ENCODE data around the gene RNASE3. TPM values are rescaled to one million over a fixed set of nuclear protein-coding genes. Genes with fewer than 3 reads are reported as not detected.
"Not testable (repeated sequence)": the region's sequence is repeated elsewhere in the genome, so short reads cannot be mapped to it uniquely, and the experiment has no call there.

Gene RNASE3
- total RNA-seq, result not detected

GRCh38 chr14:20891126-20891825, at the start of gene RNASE3:
Gene RNASE3, plus strand, starts transcription at chr14:20891385. Its CDS starts 302 bp downstream, at chr14:20891687.
- CTCF ChIA-PET, result not testable (repeated sequence)

GRCh38 chr14:20846560-20846959, 44.6 kb upstream of the RNASE3 start:
- no peaks in the 10 kb centered on the region for H3K36me3 Mint-ChIP-seq (ENCODE audit: low read depth)
- peaks cover 13% of the 10 kb centered on the region for H3K27me3 Mint-ChIP-seq (ENCODE audit: low read depth)
- POLR2A ChIA-PET, result interaction anchor here (0.6 kb wide), 1 partner anchor 289 kb away, joined by 3 read pairs; no protein-coding TSS in a partner anchor
- no peak overlapping the region for H3K4me3 Mint-ChIP-seq
- no peak for DNase-seq
- H3K4me1 Mint-ChIP-seq (ENCODE audit: low read depth), result no peaks in the 10 kb centered on the region
- H3K9me3 Mint-ChIP-seq (ENCODE audit: insufficient read depth), result no peaks in the 10 kb centered on the region
- ATAC-seq, result no peak
- H3K27ac Mint-ChIP-seq, result no peak overlapping the region
- CTCF ChIA-PET, result interaction anchor here (1.2 kb wide), 1 partner anchor 124 kb away, joined by 3 read pairs; no protein-coding TSS in a partner anchor

More at GRCh38 chr14:20891126-20891825, at the start of gene RNASE3:
- DNase-seq; POLR2A ChIA-PET; H3K4me3 Mint-ChIP-seq; H3K36me3 Mint-ChIP-seq (ENCODE audit: low read depth); H3K27ac Mint-ChIP-seq; H3K9me3 Mint-ChIP-seq (ENCODE audit: insufficient read depth); H3K4me1 Mint-ChIP-seq (ENCODE audit: low read depth); ATAC-seq: not testable (repeated sequence)
- H3K27me3 Mint-ChIP-seq (ENCODE audit: low read depth), result peaks cover 14% of the 10 kb centered on the region

GRCh38 chr14:20848316-20848954, 42.8 kb upstream of the RNASE3 start:
- DNase-seq (no peak), ATAC-seq (no peak)
- H3K9me3 Mint-ChIP-seq (ENCODE audit: insufficient read depth), result no peaks in the 10 kb centered on the region
- no peaks in the 10 kb centered on the region for H3K36me3 Mint-ChIP-seq (ENCODE audit: low read depth)
- CTCF ChIA-PET, result interaction anchor here (0.9 to 1.6 kb wide), 3 partner anchors 9 to 25 kb away, joined by 3 to 7 read pairs (median 6); no protein-coding TSS in a partner anchor
- no peak overlapping the region for H3K27ac Mint-ChIP-seq
- no peak overlapping the region for H3K4me3 Mint-ChIP-seq
- H3K4me1 Mint-ChIP-seq (ENCODE audit: low read depth), result no peaks in the 10 kb centered on the region
- POLR2A ChIA-PET, result no interaction called here
- peaks cover 9% of the 10 kb centered on the region for H3K27me3 Mint-ChIP-seq (ENCODE audit: low read depth)

- Mint-ChIP-seq H3K4me3 (no peak overlapping the region), H3K36me3 (ENCODE audit: low read depth) (no peaks in the 10 kb centered on the region), H3K4me1 (ENCODE audit: low read depth) (no peaks in the 10 kb centered on the region), H3K27ac (no peak overlapping the region), H3K27me3 (ENCODE audit: low read depth) (peaks cover 12% of the 10 kb centered on the region), H3K9me3 (ENCODE audit: insufficient read depth) (no peaks in the 10 kb centered on the region)
- DNase-seq (no peak), ATAC-seq (no peak)
- ChIA-PET POLR2A (no interaction called here), CTCF (interaction anchor here (0.9 kb wide), 1 partner anchor 8 kb away, joined by 3 read pairs; no protein-coding TSS in a partner anchor)
These were observed 42.1 kb upstream of the RNASE3 start for GRCh38 chr14:20848955-20849570.

- Mint-ChIP-seq H3K27ac (no peak overlapping the region), H3K4me1 (ENCODE audit: low read depth) (peaks cover 4% of the 10 kb centered on the region)
- CTCF ChIA-PET, result interaction anchor here (5.5 kb wide), 1 partner anchor 156 kb away, joined by 56 read pairs; no protein-coding TSS in a partner anchor
These were observed 38.1 kb upstream of the RNASE3 start for GRCh38 chr14:20853042-20853441.

GRCh38 chr14:20855652-20856291, 35.4 kb upstream of the RNASE3 start:
- Mint-ChIP-seq H3K9me3 (ENCODE audit: insufficient read depth) (no peaks in the 10 kb centered on the region), H3K27me3 (ENCODE audit: low read depth) (peaks cover 23% of the 10 kb centered on the region), H3K4me3 (no peak overlapping the region), H3K4me1 (ENCODE audit: low read depth) (peaks cover 4% of the 10 kb centered on the region), H3K27ac (no peak overlapping the region), H3K36me3 (ENCODE audit: low read depth) (no peaks in the 10 kb centered on the region)
- peak; percentile 84 for ATAC-seq
- POLR2A ChIA-PET, result no interaction called here
- peak; percentile 63 for DNase-seq
- CTCF ChIA-PET, result interaction anchor here (0.7 to 5.5 kb wide), 12 partner anchors 12 to 528 kb away, joined by 3 to 56 read pairs (median 5); partner anchors contain the start of genes RNASE4 and RNASE6

More at GRCh38 chr14:20853042-20853441, 38.1 kb upstream of the RNASE3 start:
- ATAC-seq, result no peak
- no peaks in the 10 kb centered on the region for H3K9me3 Mint-ChIP-seq (ENCODE audit: insufficient read depth)
- H3K36me3 Mint-ChIP-seq (ENCODE audit: low read depth), result no peaks in the 10 kb centered on the region
- no peak for DNase-seq
- no peak overlapping the region for H3K4me3 Mint-ChIP-seq
- POLR2A ChIA-PET, result no interaction called here
- peaks cover 23% of the 10 kb centered on the region for H3K27me3 Mint-ChIP-seq (ENCODE audit: low read depth)

- DNase-seq (no peak), ATAC-seq (no peak)
- no peaks in the 10 kb centered on the region for H3K36me3 Mint-ChIP-seq (ENCODE audit: low read depth)
- no peaks in the 10 kb centered on the region for H3K9me3 Mint-ChIP-seq (ENCODE audit: insufficient read depth)
- ChIA-PET CTCF (interaction anchor here (0.6 to 3.4 kb wide), 32 partner anchors 8 to 247 kb away, joined by 3 to 79 read pairs (median 5); partner anchors contain the start of gene EDDM3A), POLR2A (no interaction called here)
- no peak overlapping the region for H3K27ac Mint-ChIP-seq
- peaks cover 28% of the 10 kb centered on the region for H3K27me3 Mint-ChIP-seq (ENCODE audit: low read depth)
- H3K4me1 Mint-ChIP-seq (ENCODE audit: low read depth), result peaks cover 4% of the 10 kb centered on the region
- H3K4me3 Mint-ChIP-seq, result no peak overlapping the region
These were observed 34.0 kb upstream of the RNASE3 start for GRCh38 chr14:20857207-20857606.

GRCh38 chr14:20857630-20858261, 33.4 kb upstream of the RNASE3 start:
- Mint-ChIP-seq H3K4me1 (ENCODE audit: low read depth) (peaks cover 4% of the 10 kb centered on the region), H3K36me3 (ENCODE audit: low read depth) (no peaks in the 10 kb centered on the region), H3K27ac (no peak overlapping the region), H3K9me3 (ENCODE audit: insufficient read depth) (no peaks in the 10 kb centered on the region), H3K27me3 (ENCODE audit: low read depth) (peaks cover 30% of the 10 kb centered on the region), H3K4me3 (no peak overlapping the region)
- DNase-seq (peak; percentile 85), ATAC-seq (peak; percentile 82)
- ChIA-PET POLR2A (no interaction called here), CTCF (interaction anchor here (0.6 to 3.4 kb wide), 32 partner anchors 9 to 247 kb away, joined by 3 to 79 read pairs (median 5); partner anchors contain the start of gene EDDM3A)

- DNase-seq (no peak), ATAC-seq (no peak)
- Mint-ChIP-seq H3K9me3 (ENCODE audit: insufficient read depth) (no peaks in the 10 kb centered on the region), H3K27me3 (ENCODE audit: low read depth) (peaks cover 40% of the 10 kb centered on the region), H3K27ac (no peak overlapping the region), H3K4me3 (no peak overlapping the region), H3K36me3 (ENCODE audit: low read depth) (no peaks in the 10 kb centered on the region), H3K4me1 (ENCODE audit: low read depth) (no peaks in the 10 kb centered on the region)
- ChIA-PET CTCF (interaction anchor here (0.7 to 5.4 kb wide), 2 partner anchors 8 to 181 kb away, joined by 3 to 37 read pairs; no protein-coding TSS in a partner anchor), POLR2A (no interaction called here)
These were observed 25.0 kb upstream of the RNASE3 start for GRCh38 chr14:20866194-20866593.

- DNase-seq (no peak), ATAC-seq (no peak)
- Mint-ChIP-seq H3K4me1 (ENCODE audit: low read depth) (no peaks in the 10 kb centered on the region), H3K36me3 (ENCODE audit: low read depth) (no peaks in the 10 kb centered on the region), H3K9me3 (ENCODE audit: insufficient read depth) (no peaks in the 10 kb centered on the region), H3K27me3 (ENCODE audit: low read depth) (peaks cover 41% of the 10 kb centered on the region), H3K4me3 (no peak overlapping the region), H3K27ac (no peak overlapping the region)
- POLR2A ChIA-PET, result no interaction called here
- CTCF ChIA-PET, result interaction anchor here (0.7 to 5.4 kb wide), 4 partner anchors 9 to 182 kb away, joined by 3 to 37 read pairs (median 6); no protein-coding TSS in a partner anchor
These were observed 24.2 kb upstream of the RNASE3 start for GRCh38 chr14:20866963-20867362.

Measured in activated CD8-positive, alpha-beta T cell treated with anti-CD3 and anti-CD28 coated beads, Interleukin-2, amount 10 ng/mL, durations not matched to agents 7 days and 5 days (primary cell).